ENCODE results near the gene SLC9A8.

Gene SLC9A8

GRCh38 chr20:49813305-49813974 is 812 bp downstream of the SLC9A8 start:
- no peak for DNase-seq (ENCODE audit: low read depth in 2 of 2)

DNA sequence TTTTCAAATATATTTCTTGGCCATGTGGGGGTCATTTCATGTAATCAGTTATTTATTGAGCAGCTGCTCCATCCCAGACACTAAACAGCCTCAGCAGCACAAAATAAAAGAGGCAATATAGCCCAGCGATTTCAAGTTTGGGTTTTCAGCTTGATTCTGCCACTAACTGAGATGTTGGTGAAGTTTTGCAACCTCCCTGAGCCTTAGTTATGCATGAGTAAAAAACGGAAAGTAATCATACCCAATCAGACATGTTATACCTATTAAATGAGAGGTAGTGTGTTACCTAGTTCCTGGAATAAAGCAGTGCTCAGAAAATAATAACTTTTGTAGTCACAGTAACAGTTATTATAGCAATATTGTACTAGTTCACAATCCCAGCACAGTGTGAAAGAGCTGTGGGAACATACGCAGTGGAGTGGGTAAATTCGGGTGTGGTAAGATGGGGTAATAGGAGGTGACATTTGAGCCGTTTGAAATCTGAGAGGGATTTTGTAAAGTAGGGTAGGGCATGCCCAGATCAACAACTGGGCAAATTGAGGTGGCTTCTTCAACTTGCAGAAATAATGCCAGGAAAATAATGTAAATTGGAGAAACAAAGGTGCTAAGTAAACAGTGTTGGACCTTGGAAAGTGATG is 1.5 kb downstream of the SLC9A8 start:
- no peak for DNase-seq (ENCODE audit: low read depth in 2 of 2)

DNA sequence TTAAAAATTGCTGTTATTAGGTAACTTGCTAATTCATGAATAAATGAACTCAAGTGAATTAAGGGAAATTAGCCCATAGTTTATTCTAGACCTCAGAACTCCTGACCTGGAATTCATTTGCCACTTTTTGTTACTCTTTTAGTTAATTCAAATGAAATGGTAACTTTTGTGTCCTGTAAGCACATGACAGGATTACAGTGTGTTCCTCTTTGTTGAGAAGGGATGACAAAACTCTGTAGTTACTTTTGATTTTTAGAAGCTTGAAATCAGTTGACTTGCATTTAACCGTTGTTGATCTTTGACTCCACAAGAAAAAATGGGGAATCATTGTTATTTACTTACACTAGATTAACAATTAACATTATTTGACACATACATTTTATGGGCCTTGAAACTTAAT is 6.2 kb downstream of the SLC9A8 start:
- DNase-seq (ENCODE audit: low read depth in 2 of 2): no peak

DNA sequence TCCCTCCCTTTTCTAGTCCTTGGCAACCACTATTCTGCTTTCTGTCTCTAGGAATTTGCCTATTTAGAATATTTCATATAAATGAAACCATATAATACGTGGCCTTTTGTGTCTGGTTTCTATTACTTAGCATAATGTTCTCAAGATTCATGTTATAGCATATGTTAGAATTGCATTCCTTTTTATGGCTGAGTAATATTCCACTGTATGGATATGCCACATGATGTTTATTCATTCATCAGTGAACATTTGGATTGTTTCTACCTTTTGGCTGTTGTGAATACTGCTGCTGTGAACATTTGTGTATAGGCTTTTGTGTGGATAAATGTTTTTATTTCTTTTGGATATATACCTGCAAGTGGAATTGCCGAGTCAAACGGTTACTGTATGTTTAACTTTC is 7.1 kb downstream of the SLC9A8 start:
- no peak for DNase-seq (ENCODE audit: low read depth in 2 of 2)

DNA sequence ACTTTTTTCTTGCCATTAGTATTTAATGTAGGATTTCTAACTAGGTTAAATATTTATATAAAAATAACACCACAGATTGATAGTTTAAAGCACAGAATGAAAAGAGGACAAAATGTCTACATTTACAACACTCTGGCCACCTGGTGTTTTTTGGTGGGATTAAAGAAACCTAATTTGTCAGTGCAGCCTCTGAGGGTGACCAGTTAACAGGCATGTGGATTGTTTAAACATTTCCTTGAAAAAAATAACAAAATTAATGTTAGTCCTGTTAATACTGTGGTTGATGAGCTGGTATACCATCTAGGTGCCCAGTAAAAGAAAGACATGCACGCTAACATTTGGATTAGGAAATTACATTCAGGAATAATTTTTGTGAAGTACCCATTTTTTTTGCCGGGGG is 8.8 kb downstream of the SLC9A8 start:
- no peak for DNase-seq (ENCODE audit: low read depth in 2 of 2)

DNA sequence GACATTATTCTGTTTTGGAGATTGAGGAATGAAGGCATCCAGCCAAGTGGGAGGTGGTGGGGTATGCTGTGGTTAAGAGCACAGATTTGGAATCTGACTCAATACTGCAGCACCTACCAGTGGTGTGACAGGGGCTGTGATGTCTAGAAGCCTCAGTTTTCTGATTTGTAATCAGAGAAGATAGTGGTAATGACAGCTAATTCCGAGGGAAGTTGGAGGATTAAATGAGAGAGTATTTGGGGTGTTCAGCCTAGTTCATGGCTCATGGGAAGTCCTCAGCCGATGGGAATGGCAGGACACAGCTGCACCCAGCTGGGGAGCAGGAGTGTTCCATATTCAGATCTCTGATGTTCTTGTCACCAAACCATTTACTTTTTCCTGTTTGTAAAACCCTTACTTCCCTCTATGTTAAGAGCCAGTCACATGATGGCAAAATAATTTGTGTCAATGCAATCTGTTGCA is 9.3 kb downstream of the SLC9A8 start:
- no peak for DNase-seq (ENCODE audit: low read depth in 2 of 2)

- DNase-seq (ENCODE audit: low read depth in 2 of 2): no peak
Measured at GRCh38 chr20:49823152-49823847, 10.7 kb downstream of the SLC9A8 start.

DNA sequence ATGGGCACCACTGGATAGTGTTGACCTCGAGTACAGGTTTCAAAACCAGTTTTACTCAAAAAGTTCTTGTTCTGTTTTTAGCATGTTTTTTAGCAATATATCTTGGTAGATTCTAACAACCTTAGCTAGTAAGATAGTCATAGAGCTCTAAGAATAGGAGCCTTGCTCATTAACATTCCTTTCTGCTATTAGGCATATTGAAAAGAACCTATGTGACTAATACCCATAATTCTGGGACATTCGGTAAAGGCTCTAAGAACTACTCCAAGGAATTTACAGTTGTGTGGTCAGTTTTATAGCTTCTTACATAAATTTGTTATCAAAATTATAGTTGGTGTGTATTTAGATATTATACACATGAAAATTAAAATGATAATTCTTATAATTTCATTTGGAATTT is 11.6 kb downstream of the SLC9A8 start:
- DNase-seq (ENCODE audit: low read depth in 2 of 2): no peak

- no peak for DNase-seq (ENCODE audit: low read depth in 2 of 2)
Measured at GRCh38 chr20:49825521-49826033, 12.9 kb downstream of the SLC9A8 start.

DNA sequence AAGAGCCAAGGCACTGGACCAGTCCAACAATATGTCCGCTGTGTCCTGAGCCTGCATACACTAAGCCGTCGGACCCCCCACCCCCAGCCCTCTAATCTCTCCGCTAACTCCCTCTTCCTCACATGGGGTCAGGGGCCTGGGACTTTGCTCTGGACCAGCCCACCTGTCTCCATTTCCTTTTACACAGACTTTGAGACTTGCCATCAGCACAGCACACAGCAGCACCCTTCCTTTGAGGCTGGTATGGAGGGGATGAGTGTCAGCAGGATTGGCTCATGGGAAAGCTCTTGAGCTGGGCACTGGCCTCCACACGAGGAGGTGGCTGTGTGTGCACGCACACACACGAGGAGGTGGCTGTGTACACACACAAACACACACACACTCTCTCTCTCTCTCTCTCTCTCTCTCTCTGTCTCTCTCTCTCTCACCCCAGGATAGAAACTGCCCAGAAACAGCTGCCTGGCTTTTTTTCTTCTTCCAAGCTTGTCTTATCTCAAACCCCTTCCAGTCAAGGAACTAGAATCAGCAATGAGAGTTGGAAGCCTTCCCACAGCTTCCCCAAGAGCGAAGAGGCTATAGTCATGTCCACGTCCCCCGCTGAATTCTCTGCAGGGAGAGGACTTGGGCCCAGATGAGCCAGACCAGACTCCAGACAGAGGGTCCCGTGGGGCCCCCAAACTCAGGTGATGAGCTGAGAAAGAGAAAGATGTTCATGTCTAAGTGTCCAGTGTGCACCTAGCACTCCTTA is 18.6 kb downstream of the SLC9A8 start:
- no peak for DNase-seq (ENCODE audit: low read depth in 2 of 2)

DNA sequence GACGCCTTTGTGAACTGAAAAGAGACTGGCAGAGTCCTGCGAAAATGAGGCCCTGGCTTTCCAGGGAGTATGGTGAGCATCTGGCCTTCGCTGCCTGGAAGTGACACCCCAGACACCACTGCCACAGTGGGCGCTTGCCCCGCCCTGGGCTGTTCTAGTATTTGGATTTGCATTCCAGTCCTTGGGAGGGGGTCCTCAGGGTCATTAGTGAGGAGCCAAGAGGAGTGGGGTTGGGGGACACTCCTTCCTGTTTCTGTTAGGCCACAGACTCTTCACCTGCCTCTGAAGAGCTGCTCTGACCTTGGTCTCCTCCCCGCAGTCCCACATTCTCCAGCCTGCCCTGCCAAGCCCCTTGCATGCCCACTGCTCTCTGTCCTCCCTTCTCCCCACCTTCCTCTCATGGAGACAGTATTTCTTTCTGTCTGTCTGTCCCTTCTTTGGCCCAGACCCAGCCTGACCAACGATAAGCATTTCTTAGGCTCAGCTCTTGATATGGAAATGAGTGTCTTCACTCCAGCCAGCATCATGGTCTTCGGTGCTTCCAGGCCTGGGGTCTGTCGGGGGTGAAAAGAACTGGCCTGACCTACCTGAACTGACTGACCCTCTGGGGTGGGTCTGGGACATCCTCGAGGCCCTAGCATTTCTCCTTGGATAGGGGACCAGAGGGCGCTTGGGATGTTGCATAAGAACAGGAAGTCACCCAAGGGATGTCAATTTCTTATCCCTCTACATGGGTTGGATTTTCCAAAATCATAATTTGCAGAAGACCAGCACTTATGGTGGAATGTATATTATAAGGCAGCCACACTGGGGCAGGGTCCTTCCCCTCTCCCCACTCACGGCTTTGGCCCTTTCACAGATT is 19.4 kb downstream of the SLC9A8 start:
- no peak for DNase-seq (ENCODE audit: low read depth in 2 of 2)

DNA sequence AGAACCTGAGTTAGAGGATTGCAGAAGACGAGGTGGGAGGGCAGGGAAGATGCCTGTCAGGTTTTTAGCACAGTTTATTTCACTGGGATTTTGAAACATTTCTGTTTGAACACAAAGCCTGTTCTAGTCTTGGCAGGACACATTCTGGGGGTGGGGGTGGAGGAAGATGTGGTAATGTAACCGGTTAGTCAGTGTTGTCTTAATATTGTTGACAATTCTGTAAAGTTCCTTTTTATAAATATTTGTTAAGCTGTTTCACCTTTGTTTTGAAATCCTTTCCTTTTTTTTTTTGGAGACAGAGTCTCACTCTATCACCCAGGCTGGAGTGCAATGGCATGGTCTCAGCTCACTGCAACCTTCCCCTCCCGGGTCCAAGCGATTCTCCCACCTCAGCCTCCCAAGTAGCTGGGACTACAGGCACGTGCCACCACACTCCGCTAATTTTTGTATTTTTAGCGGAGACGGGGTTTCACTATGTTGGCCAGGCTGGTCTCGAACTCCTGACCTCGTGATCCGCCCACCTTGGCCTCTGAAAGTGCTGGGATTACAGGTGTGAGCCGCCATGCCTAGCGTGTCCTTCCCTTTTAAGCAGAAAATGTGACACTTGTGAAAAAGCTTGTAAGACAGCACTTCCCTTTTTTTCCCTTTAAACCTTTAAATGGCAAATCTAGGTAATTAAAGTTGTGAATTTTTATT is 20.2 kb downstream of the SLC9A8 start:
- DNase-seq (ENCODE audit: low read depth in 2 of 2): no peak

- DNase-seq (ENCODE audit: low read depth in 2 of 2): no peak
Measured at GRCh38 chr20:49833483-49833882, 20.9 kb downstream of the SLC9A8 start.

DNA sequence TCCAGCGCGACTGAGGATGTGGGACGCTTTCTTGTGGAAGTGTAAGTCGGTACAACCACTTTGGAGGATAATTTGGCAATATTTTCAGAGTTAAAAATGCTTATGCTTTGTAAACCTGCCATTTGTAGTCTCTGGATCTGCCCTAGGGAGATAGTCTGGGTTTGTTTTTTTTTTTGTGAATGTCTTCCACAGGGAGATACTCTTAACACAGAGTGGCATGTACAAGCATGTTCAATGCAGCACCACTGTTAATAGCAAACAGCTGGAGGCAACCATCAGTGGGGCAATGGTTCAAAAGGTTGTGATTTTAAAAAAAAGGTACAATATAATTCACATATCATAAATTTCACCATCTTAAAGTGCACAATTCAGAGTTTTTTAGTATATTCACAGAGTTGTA is 22.4 kb downstream of the SLC9A8 start:
- no peak for DNase-seq (ENCODE audit: low read depth in 2 of 2)

- no peak for DNase-seq (ENCODE audit: low read depth in 2 of 2)
Measured at GRCh38 chr20:49838546-49838945, 25.9 kb downstream of the SLC9A8 start.

- DNase-seq (ENCODE audit: low read depth in 2 of 2): no peak
Measured at GRCh38 chr20:49843139-49843538, 30.5 kb downstream of the SLC9A8 start.

DNA sequence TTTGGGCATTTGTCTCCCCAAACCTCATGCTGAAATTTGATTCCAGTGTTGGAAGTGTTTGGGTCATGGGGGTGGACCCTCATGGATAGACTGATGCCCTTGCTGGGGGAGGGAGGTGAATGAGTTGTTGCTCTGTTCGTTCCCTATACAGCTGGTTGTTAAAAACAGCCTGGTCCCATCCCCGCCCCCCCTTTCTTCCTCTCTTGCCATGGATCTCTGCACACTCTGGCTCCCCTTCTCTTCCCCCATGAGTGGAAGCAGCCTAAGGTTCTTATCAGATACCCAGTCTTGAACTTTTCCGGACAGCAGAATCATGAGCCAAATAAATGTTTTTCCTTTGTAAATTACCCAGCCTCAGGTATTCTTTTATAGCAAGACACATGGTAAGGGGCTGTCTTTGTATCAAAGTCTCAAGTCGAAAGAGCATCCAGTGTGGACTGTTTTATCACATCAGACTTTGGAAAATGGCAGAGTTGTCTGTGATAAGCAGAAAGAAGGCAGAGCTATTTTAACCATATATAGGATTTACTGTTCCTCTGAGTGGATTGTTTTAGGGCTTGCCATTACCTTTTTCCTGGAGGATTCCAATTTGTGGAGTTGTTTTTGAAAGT is 31.2 kb downstream of the SLC9A8 start:
- no peak for DNase-seq (ENCODE audit: low read depth in 2 of 2)

DNA sequence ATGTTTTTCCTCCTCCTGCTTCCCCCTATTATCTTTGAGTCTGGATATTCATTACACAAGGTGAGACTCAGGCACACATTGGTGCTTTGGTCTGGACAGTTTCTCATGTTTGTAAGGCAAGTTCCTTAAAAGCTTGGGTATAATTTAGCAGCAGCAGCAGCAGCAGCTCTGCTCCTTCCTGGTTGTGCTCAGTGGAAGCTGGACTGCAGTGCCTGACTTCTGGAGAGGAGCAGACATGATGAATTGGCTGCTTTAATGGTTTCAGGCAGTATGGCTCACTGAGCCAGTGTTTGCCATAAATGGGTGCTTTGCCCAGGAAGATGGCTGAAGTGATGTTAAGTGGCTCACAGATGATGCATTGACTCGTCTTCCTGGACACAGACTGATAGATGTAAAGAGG is 32.4 kb downstream of the SLC9A8 start:
- no peak for DNase-seq (ENCODE audit: low read depth in 2 of 2)

- peak in 1 of 2 donors; percentile 15 for DNase-seq (ENCODE audit: low read depth in 2 of 2)
Measured at GRCh38 chr20:49846206-49846807, 33.7 kb downstream of the SLC9A8 start.

Measured in stimulated activated CD8-positive, alpha-beta memory T cell treated with anti-CD3 and anti-CD28 coated beads, Interleukin-7, amount 100 ng/mL, for 1 hour (primary cell).